Osteoblast (primary cell): Measurements from ENCODE around the gene INPP1. TPM values are rescaled to one million over a fixed set of nuclear protein-coding genes. Genes with fewer than 3 reads are reported as not detected.

Source experiments
- DNase-seq: peaks from one replicate; pipeline ENCODE4 v3.0.0; 2011; ENCODE audit warnings: low spot score, mixed read lengths; ENCODE audit not compliant: insufficient read length; ENCODE audit errors: missing footprints
- H2AFZ ChIP-seq: 2 replicates; pipeline ENCODE4 v1.6.0; 2011; ENCODE audit warnings: mild to moderate bottlenecking, low read length
- H3K27ac ChIP-seq: 2 replicates; pipeline ENCODE4 v1.5.1; 2011; ENCODE audit warnings: mild to moderate bottlenecking, low read depth, low read length, moderate library complexity
- H3K27me3 ChIP-seq: 2 replicates; pipeline ENCODE4 v1.6.0; 2012; ENCODE audit warnings: mild to moderate bottlenecking, control low read depth, inconsistent platforms, low read length, moderate library complexity; ENCODE audit not compliant: insufficient read depth
- H3K36me3 ChIP-seq: 2 replicates; pipeline ENCODE4 v1.5.1; 2011; ENCODE audit warnings: mild to moderate bottlenecking, low read length, control low read depth, moderate library complexity; ENCODE audit not compliant: insufficient read depth
- H3K4me1 ChIP-seq: 2 replicates; pipeline ENCODE4 v1.5.1; 2011; ENCODE audit warnings: mild to moderate bottlenecking, low read length, control low read depth, moderate library complexity; ENCODE audit not compliant: insufficient read depth
- H3K4me2 ChIP-seq: 2 replicates; pipeline ENCODE4 v1.6.0; 2011; ENCODE audit warnings: mild to moderate bottlenecking, low read length; ENCODE audit not compliant: insufficient read depth
- H3K4me3 ChIP-seq: fragments of 200-600 bp; sonication (generic); 3 replicates; pipeline ENCODE4 v1.5.1; 2012; ENCODE audit warnings: mild to moderate bottlenecking, low read length, inconsistent platforms; ENCODE audit not compliant: insufficient read depth
- H3K79me2 ChIP-seq: 2 replicates; pipeline ENCODE4 v1.6.0; 2012; ENCODE audit warnings: mild to moderate bottlenecking, low read length, control low read depth, inconsistent platforms; ENCODE audit not compliant: insufficient read depth
- H3K9me3 ChIP-seq: 2 replicates; pipeline ENCODE4 v1.5.1; 2011; ENCODE audit warnings: low read depth, low read length, control low read depth
- H4K20me1 ChIP-seq: 2 replicates; pipeline ENCODE4 v1.6.0; 2012; ENCODE audit warnings: mild to moderate bottlenecking, low read length, control low read depth; ENCODE audit not compliant: insufficient read depth
- total RNA-seq: library from RNA; depleted of rRNA; stranded (reverse); fragments of >200 nt; gene quantifications from 2 replicates; pipeline ENCODE4 v1.2.3, GENCODE V29; 2012
- TF ChIP-seq, protein P1 (sequence below): IDR thresholded peaks from 2 replicates; pipeline ENCODE4 v1.5.1; 2011; ENCODE audit warnings: mild to moderate bottlenecking, low read depth, low read length, moderate library complexity; ENCODE audit errors: extremely low read depth

The INPP1 gene
- total RNA-seq, 1 donor, result 11.6 TPM

DNA sequence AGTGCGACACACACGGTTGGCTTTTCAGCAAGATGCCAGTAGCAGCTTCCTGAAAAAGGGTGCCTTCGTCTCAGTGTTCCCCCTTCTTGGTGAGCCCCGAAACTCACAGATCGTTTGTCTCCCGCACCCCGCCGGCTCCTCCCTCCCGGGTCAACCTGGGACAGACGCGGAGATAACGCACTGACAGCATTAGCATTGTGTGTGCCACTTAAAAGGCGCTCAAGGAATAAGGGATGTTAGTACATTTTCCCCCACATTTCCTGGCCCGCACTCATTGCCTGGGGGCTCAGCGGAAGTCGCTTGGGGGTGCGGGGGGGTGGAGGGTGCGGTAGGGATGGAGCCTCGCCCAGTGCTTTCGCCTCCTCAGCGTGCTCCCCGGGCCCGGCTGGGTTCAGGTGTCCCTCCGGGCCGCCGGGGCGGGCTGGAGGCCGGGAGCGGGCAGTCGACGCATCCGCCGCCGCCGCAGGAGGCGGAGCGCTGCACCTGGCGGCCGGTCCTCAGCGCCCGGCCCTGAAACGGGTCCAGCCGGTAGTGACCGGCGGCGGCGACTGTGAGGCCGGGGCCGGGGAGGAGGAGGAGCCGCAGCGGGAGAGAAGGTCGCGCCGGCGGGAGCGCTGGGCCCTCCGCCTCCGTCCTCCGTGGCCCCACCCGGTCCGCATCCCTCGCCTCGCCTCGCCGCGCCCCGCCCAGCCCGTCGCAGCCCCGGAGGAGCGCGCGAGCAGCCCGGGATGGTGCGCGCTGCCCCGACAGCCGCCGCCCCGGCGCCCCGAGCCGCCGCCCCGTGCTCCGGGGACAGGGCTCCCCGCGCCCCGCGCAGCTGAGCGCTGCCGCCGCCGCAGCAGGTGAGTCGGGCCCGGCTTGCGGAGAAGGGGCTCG is 64.5 kb downstream of the INPP1 start, which contains the start of gene MFSD6:
MFSD6 (plus strand) TSS at position 694 of the 876 bp plus-strand sequence. CDS start 27,675 bp downstream, outside the sequence.
- Histone ChIP-seq H3K9me3 (no peaks in the 10 kb centered on the region), H3K4me2 (peak within 1 kb of the TSS; percentile 83)

DNA sequence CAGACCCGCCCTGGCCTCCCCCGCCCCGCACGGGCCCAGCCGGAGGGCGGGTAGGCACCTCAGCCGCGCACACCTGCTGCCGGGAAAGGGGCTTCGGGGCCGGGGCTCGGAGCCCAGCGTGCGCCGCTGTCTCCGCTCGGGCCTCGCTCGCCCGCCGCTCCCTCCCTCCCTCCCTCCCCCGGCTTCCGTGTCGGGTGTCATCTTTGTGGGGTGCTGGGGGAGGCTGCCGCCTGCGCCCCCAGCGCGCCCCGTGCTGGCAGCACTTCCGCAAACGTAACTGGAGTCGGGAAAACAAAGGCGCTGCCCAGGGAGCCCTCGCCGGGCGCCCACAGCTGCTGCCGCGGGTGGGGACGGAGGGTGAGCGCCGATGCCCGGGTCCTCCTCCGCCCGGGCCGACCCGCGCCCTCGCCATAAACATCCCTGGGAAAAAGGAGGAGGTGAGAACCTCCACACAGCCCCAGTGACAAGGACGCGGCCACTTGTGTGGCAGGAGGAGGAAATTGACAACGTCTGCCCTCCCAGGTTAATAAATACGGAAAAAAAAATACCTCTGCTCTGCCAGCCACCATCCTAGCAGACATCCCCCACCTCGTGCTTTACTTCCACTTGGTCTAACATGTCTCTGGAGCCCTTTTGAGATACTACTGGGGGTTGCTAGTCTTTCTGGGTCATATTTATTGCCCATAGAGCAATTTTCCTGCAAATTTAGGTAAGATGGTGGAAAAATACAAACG is 65.3 kb downstream of the INPP1 start:
- H3K79me2 ChIP-seq, result no peaks in the 10 kb centered on the region
- no peaks in the 10 kb centered on the region for H3K9me3 ChIP-seq
- H3K36me3 ChIP-seq, result no peaks in the 10 kb centered on the region
- peak overlapping the region; percentile 71 for H2AFZ ChIP-seq
- DNase-seq, result peak; percentile 91
- peaks cover 3% of the 10 kb centered on the region for H3K4me1 ChIP-seq
- H4K20me1 ChIP-seq, result no peaks in the 10 kb centered on the region
- peak overlapping the region; percentile 83 for H3K4me2 ChIP-seq
- H3K27me3 ChIP-seq, result peaks cover 18% of the 10 kb centered on the region
- H3K27ac ChIP-seq, result no peak overlapping the region
- peak overlapping the region; percentile 75 for H3K4me3 ChIP-seq
- TF ChIP-seq, protein P1, sequence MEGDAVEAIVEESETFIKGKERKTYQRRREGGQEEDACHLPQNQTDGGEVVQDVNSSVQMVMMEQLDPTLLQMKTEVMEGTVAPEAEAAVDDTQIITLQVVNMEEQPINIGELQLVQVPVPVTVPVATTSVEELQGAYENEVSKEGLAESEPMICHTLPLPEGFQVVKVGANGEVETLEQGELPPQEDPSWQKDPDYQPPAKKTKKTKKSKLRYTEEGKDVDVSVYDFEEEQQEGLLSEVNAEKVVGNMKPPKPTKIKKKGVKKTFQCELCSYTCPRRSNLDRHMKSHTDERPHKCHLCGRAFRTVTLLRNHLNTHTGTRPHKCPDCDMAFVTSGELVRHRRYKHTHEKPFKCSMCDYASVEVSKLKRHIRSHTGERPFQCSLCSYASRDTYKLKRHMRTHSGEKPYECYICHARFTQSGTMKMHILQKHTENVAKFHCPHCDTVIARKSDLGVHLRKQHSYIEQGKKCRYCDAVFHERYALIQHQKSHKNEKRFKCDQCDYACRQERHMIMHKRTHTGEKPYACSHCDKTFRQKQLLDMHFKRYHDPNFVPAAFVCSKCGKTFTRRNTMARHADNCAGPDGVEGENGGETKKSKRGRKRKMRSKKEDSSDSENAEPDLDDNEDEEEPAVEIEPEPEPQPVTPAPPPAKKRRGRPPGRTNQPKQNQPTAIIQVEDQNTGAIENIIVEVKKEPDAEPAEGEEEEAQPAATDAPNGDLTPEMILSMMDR, result no peak

More for the DNA sequence above, 64.5 kb downstream of the INPP1 start, which contains the start of gene MFSD6:
- Histone ChIP-seq H3K79me2 (no peaks in the 10 kb centered on the region), H3K27me3 (peaks cover 18% of the 10 kb centered on the region), H3K4me3 (peak within 1 kb of the TSS; percentile 75), H4K20me1 (no peaks in the 10 kb centered on the region), H2AFZ (peak within 1 kb of the TSS; percentile 73), H3K27ac (no peak within 1 kb of the TSS), H3K4me1 (peaks cover 3% of the 10 kb centered on the region), H3K36me3 (no peaks in the 10 kb centered on the region)
- peak; percentile 91 for DNase-seq
- TF ChIP-seq, protein P1, result no peak

DNA sequence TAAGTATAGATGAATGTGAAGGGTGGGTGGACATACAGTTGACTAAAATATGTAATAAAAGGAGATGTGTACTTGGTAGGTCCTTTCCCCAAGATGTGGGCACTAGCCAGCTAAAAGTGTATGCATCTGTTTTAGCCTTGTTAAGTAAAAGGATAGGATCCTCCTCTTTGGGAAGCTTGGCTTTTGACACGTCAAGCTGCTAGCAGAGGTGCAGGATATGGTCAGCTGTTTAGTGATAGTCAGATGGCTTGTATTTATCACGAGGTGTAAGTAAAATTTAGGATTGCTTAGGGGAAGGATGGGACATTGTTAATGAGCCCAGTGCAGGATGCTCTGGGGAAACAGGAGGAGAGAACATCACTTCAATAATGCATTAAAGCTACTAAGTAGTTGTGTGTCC is 66.2 kb downstream of the INPP1 start:
- Histone ChIP-seq H3K27me3 (peaks cover 18% of the 10 kb centered on the region), H3K9me3 (no peaks in the 10 kb centered on the region), H3K79me2 (no peaks in the 10 kb centered on the region), H3K4me1 (peaks cover 3% of the 10 kb centered on the region), H3K27ac (no peak overlapping the region), H3K4me2 (no peak overlapping the region), H3K4me3 (no peak overlapping the region), H4K20me1 (no peaks in the 10 kb centered on the region), H3K36me3 (no peaks in the 10 kb centered on the region), H2AFZ (no peak overlapping the region)
- TF ChIP-seq, protein P1, result no peak
- peak; percentile 47 for DNase-seq

DNA sequence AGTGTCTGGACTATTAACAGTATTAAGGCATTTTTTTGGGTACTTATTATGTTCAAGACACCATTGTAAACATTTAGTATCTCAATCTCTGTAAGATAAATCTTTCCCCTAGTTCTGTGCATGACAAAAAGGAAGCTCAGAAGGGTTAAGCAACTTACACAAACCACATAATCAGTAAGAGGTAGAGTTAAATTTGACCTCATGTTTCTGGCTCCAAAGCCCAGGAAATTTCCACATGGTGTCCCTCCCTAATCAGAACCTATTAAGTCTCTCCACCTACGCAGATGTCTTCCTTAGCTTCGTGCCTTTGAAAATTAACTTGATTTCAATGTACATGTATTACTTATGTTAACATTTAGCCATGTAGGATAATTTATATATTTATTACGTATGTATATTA is 66.8 kb downstream of the INPP1 start:
- H3K4me2 ChIP-seq, result no peak overlapping the region
- DNase-seq, result no peak

More for the DNA sequence above, 66.8 kb downstream of the INPP1 start:
- Histone ChIP-seq H3K4me1 (peaks cover 3% of the 10 kb centered on the region), H3K27ac (no peak overlapping the region), H3K27me3 (peaks cover 18% of the 10 kb centered on the region), H4K20me1 (no peaks in the 10 kb centered on the region), H3K36me3 (no peaks in the 10 kb centered on the region), H3K9me3 (no peaks in the 10 kb centered on the region), H3K79me2 (no peaks in the 10 kb centered on the region), H3K4me3 (no peak overlapping the region), H2AFZ (no peak overlapping the region)
- TF ChIP-seq, protein P1, result no peak
